Measurements from ENCODE around the gene RASL10A. TPM values are rescaled to one million over a fixed set of nuclear protein-coding genes. Genes with fewer than 3 reads are reported as not detected.

The RASL10A gene
- polyA plus RNA-seq, 3 donors = 0.35 to 2.1 (median 0.50) TPM

- Histone ChIP-seq H3K27ac (ENCODE audit: low read depth in 1 of 2, low read length in 2 of 2) (peak overlapping the region in 1 of 2 donors; percentile 20), H4K20me1 (ENCODE audit: insufficient read depth, low read length) (peaks cover 25% of the 10 kb centered on the region), H2AFZ (ENCODE audit: insufficient read depth, low read depth, low read length, poor library complexity, severe bottlenecking) (no peak overlapping the region), H3K36me3 (replicated peaks in 1 of 2; ENCODE audit: control insufficient read depth in 1 of 2, insufficient read depth in 2 of 2, low read length in 2 of 2) (peaks cover 7 to 10% of the 10 kb centered on the region in 2 donors), H3K4me3 (replicated peaks in 1 of 3; ENCODE audit: low read depth in 2 of 3, low read length in 3 of 3) (no peak overlapping the region), H3K9ac (ENCODE audit: insufficient read depth, low read length, poor library complexity, severe bottlenecking) (no peak overlapping the region), H3K4me1 (ENCODE audit: control insufficient read depth in 1 of 2, insufficient read depth in 2 of 2, low read length in 2 of 2) (peaks cover 31 to 32% of the 10 kb centered on the region in 2 donors), H3K9me3 (replicated peaks in 1 of 2; ENCODE audit: control insufficient read depth in 1 of 2, insufficient read depth in 1 of 2, low read length in 2 of 2) (no peaks in the 10 kb centered on the region), H3K4me2 (replicated peaks; ENCODE audit: extremely low read depth, low read length, poor library complexity, severe bottlenecking) (no peak overlapping the region), H3K27me3 (ENCODE audit: control insufficient read depth in 2 of 2, insufficient read depth in 2 of 2, low read length in 2 of 2) (no peaks in the 10 kb centered on the region), H3K79me2 (ENCODE audit: insufficient read depth, low read length) (peaks cover 40% of the 10 kb centered on the region)
- no peaks in the 10 kb centered on the region for H3K9me3 Mint-ChIP-seq
- no peak overlapping the region for H3K4me3 Mint-ChIP-seq
- H3K4me1 Mint-ChIP-seq = peaks cover 36% of the 10 kb centered on the region
- TF ChIP-seq, protein P1, sequence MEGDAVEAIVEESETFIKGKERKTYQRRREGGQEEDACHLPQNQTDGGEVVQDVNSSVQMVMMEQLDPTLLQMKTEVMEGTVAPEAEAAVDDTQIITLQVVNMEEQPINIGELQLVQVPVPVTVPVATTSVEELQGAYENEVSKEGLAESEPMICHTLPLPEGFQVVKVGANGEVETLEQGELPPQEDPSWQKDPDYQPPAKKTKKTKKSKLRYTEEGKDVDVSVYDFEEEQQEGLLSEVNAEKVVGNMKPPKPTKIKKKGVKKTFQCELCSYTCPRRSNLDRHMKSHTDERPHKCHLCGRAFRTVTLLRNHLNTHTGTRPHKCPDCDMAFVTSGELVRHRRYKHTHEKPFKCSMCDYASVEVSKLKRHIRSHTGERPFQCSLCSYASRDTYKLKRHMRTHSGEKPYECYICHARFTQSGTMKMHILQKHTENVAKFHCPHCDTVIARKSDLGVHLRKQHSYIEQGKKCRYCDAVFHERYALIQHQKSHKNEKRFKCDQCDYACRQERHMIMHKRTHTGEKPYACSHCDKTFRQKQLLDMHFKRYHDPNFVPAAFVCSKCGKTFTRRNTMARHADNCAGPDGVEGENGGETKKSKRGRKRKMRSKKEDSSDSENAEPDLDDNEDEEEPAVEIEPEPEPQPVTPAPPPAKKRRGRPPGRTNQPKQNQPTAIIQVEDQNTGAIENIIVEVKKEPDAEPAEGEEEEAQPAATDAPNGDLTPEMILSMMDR (IDR thresholded peaks at IDR 0.05) = no peak
- 73% methylated on average over 4 of the region's 4 CpGs for WGBS (ENCODE audit: insufficient coverage)
- DNase-seq = no peak
- H3K36me3 Mint-ChIP-seq = peaks cover 10% of the 10 kb centered on the region in 2 donors
- H3K27ac Mint-ChIP-seq = peak overlapping the region in 1 of 7 donors; percentile 36
- intact Hi-C loops (cut with micrococcal nuclease) = loop anchor here (5.0 to 10.0 kb wide), 2 partner anchors 36 to 119 kb away; partner anchors contain the start of gene AP1B1 (in 1 of the 2)
- H3K27me3 Mint-ChIP-seq (ENCODE audit: low read depth in 3 of 3) = peaks cover 0 to 4% (median 2%) of the 10 kb centered on the region in 3 donors
Measured at GRCh38 chr22:29265929-29266328, 49.6 kb downstream of the RASL10A start.

DNA sequence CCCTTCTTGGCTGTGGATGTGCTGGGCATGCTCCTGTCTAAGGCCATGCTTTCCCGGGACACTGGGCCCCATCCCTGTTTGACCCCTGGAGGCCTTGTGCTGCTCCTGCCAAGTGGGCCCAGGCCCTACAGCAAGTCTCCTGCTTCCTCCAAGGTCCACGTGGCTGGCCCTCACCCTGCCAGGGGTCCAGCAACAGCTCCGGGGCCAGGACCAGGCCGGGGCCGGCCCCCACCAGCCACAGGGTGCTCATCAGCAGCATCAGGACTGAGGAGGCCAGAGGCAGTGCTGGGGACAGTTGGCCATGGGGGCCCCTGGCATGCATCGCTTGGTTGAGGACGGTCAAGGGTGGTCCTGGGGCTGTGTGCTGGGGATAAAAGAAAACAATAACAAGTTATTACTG, 50.2 kb downstream of the RASL10A start:
- peaks cover 30% of the 10 kb centered on the region for H3K4me1 Mint-ChIP-seq
- Histone ChIP-seq H3K9me3 (replicated peaks in 1 of 2; ENCODE audit: control insufficient read depth in 1 of 2, insufficient read depth in 1 of 2, low read length in 2 of 2) (no peaks in the 10 kb centered on the region), H2AFZ (ENCODE audit: insufficient read depth, low read depth, low read length, poor library complexity, severe bottlenecking) (no peak overlapping the region), H3K36me3 (replicated peaks in 1 of 2; ENCODE audit: control insufficient read depth in 1 of 2, insufficient read depth in 2 of 2, low read length in 2 of 2) (peaks cover 5 to 10% of the 10 kb centered on the region in 2 donors), H3K79me2 (ENCODE audit: insufficient read depth, low read length) (peaks cover 34% of the 10 kb centered on the region), H3K9ac (ENCODE audit: insufficient read depth, low read length, poor library complexity, severe bottlenecking) (no peak overlapping the region), H3K4me2 (replicated peaks; ENCODE audit: extremely low read depth, low read length, poor library complexity, severe bottlenecking) (no peak overlapping the region), H3K4me1 (ENCODE audit: control insufficient read depth in 1 of 2, insufficient read depth in 2 of 2, low read length in 2 of 2) (peaks cover 25% of the 10 kb centered on the region in 2 donors), H3K4me3 (replicated peaks in 1 of 3; ENCODE audit: low read depth in 2 of 3, low read length in 3 of 3) (no peak overlapping the region), H4K20me1 (ENCODE audit: insufficient read depth, low read length) (peaks cover 19% of the 10 kb centered on the region), H3K27ac (ENCODE audit: low read depth in 1 of 2, low read length in 2 of 2) (no peak overlapping the region), H3K27me3 (ENCODE audit: control insufficient read depth in 2 of 2, insufficient read depth in 2 of 2, low read length in 2 of 2) (no peaks in the 10 kb centered on the region)
- no peak for DNase-seq
- H3K36me3 Mint-ChIP-seq = peaks cover 5 to 10% of the 10 kb centered on the region in 2 donors
- H3K27me3 Mint-ChIP-seq (ENCODE audit: low read depth in 3 of 3) = peaks cover 0 to 4% (median 2%) of the 10 kb centered on the region in 3 donors
- H3K4me3 Mint-ChIP-seq = no peak overlapping the region
- no peaks in the 10 kb centered on the region for H3K9me3 Mint-ChIP-seq
- TF ChIP-seq, protein P1 (IDR thresholded peaks at IDR 0.05) = no peak
- 92% methylated on average over 5 of the region's 7 CpGs for WGBS (ENCODE audit: insufficient coverage)
- intact Hi-C loops (cut with micrococcal nuclease) = loop anchor here (5.0 to 10.0 kb wide), 2 partner anchors 37 to 119 kb away; partner anchors contain the start of gene AP1B1 (in 1 of the 2)
- H3K27ac Mint-ChIP-seq = no peak overlapping the region
